GM10847 (cell line): ENCODE measurements around the gene ANKK1.

Source experiments
- POLR2A ChIP-seq: IDR thresholded peaks from 2 replicates; pipeline ENCODE4 v1.6.1; 2011; ENCODE audit not compliant: insufficient read length; ENCODE audit errors: extremely low read depth

ANKK1 gene

DNA sequence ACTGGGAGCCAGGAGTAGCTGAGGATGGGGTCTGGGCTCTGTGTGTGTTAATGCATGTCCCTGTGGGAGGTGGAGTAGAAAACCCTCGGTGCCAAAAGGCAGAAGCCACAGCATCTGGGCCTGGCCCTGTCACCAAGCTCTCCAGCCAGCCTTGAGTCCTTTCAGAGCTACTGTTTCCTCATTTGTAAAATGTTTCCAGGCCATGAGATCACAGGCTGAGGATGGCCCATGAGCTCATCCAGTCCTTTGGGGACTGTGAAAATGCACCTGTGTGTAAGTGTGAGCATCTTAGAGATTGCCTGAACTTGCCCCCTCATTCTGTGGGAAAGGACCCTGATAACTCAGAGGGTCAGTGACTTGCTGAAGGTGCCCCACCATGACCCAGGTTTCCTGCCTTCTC is 9.1 kb downstream of the ANKK1 start:
- TF ChIP-seq POLR2A = no peak

DNA sequence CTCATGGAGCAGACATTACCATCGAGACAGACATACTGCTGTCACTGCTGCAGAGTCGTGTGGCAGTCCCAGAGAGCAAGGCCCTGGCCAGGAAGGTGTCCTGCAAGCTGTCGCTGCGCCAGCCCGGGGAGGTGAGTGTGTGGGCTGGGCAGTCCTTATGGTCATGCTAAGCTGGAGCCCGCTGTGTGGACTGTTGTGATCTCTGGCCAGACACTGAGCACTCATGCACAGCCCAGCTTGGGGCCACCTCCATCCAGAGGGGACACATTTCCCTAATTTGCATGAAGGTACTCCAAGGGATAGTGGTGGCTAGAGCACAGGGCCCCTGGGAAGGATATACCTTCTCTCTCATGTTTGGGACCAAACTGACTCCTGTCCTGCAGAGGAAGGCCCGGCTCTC is 9.6 kb downstream of the ANKK1 start:
- TF ChIP-seq POLR2A = no peak

DNA sequence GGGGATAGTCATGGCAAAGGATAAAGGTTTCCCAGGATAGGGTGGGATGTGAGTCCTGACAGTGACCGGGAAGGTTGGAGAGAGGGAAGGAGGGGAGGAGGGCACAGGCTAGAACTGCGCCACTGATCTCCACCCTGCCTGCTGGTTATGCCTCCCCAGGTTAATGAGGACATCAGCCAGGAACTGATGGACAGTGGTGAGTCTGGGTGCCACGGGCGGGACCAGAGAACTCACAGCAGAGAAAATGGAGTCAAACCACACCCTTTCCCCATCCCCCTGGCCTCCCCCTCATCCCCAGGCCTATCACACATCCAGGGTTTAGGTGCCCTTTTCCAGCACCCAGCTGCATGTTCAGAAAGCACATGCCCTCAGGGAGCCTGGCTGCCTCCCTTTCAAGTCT is 10.2 kb downstream of the ANKK1 start:
- no peak for TF ChIP-seq POLR2A

DNA sequence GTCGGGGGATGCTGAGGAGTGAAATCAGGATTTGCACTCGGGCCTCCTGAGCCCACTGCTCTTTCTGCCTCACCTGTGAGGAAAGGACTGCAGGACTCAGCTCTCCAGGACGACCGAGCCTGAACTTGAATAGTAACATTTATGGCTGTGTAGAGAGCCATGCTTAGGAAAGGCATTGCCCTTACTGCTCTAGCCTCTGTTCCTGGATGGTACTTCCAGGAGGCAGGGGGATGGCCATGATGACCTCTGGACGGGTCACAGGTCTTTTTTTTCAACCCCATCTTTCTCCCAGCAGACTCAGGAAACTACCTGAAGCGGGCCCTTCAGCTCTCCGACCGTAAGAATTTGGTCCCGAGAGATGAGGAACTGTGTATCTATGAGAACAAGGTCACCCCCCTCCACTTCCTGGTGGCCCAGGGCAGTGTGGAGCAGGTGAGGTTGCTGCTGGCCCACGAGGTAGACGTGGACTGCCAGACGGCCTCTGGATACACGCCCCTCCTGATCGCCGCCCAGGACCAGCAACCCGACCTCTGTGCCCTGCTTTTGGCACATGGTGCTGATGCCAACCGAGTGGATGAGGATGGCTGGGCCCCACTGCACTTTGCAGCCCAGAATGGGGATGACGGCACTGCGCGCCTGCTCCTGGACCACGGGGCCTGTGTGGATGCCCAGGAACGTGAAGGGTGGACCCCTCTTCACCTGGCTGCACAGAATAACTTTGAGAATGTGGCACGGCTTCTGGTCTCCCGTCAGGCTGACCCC is 11.3 kb downstream of the ANKK1 start:
- TF ChIP-seq POLR2A = no peak

DNA sequence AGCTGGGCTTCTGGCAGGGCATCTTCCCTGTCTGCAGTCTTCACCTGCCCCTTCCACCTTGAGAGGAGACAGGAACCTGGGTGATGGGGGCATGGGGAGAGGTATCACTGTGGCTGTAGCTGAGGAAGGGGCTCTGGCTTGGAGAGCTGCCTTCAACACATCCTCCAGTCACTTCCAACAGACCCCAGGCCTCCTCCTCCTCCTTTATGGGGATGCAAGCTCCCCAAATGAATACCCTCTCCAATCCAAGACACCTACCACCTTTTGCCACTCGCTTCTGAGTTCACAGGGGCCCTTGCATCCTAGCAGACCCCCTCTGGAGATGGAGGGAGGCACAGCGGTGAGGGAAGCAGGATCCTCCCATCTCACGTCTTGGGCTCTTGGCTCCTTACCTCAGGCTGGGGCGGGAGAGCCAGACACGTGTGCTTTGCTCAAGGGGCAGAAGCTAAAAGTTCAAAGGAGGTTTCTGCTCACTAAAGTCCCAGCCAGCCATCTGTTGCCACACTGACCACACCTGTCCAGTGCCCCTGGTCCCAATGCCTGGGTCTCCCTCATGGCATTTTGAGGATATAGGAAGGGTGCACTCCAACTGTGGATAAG is 13.2 kb downstream of the ANKK1 start:
- TF ChIP-seq POLR2A = no peak

DNA sequence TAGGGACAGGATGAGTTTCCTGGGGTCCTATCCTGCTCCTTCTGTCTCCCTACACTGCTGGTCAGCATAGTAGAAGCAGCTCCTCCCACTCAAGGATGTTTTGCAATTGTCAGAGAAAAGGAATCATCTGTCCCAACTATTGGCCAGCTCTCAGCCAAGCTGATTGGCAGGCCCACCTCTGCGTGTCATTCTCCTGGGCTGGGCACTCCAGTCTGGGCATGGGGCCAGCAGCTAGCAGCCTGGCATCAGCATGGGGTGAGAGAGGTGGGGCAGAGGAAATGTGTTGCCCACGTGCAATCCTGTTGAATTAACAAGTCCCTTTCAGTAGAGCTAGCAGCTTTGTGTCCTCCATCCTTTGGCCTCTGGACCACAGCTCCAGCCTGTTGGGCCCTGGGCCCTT is 14.1 kb downstream of the ANKK1 start:
- TF ChIP-seq POLR2A = no peak

DNA sequence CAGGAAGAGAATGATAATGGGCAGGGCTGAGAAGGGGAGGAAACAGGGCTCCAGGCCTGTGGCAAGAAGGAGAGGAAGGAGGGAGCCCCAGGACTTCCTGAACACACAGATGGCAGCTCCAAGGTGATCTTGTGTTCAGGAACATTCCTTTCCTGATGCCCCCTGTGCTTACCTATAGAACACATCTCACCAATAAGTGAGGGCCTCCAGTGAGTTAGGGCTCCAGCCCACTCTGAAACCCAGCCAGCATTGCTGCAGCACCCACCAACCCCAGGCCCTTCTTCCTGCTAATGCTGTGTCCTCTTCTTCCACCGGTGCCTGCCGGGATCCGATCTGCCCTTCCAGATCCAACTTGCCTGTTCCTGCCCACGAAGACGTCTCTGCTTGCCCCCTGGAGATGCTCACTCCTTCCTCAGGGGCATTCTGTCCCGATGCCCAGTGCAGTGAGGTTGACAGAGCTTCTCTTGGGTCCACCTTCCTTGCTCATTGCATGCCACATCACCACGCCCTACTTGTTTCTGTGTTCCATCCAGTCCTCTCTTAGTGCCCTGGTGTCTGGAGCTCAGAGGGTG is 17.4 kb downstream of the ANKK1 start:
- TF ChIP-seq POLR2A = no peak

DNA sequence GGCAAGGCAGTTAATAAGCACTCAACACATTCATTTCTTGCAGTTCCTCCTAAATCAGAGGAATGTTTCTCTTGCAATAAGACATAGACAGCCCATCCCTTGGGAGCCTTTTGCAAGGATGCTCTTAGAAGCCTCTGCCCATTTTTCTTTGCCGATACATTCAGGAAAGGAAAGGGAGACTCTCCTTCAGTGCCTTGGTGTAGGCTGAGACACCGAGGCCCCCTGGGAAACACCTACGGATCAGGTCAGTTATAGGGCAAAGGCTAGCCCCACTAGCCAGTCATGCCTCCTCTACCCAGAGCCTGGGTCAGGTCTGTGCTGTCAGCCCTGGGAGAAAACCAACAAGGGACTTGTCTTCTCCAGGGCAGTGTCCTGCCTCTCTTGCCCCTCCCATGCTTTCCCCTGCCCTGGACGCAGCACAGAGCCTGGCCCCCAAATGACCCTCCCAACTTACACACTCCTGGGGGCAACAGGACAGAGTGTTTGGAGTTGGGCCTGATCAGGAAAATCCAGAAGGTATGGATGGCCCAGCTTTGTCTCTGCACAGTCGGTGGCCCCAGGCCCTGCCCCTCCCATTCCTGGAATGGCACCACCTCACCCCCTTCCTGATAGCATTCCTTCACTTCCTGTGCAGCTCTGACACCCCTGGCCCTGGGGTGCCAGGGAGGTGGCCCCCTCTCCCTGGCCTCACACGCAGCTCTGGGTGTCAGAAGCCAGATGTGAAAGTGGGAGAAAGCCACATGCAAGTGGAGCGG is 18.3 kb downstream of the ANKK1 start:
- TF ChIP-seq POLR2A = no peak

DNA sequence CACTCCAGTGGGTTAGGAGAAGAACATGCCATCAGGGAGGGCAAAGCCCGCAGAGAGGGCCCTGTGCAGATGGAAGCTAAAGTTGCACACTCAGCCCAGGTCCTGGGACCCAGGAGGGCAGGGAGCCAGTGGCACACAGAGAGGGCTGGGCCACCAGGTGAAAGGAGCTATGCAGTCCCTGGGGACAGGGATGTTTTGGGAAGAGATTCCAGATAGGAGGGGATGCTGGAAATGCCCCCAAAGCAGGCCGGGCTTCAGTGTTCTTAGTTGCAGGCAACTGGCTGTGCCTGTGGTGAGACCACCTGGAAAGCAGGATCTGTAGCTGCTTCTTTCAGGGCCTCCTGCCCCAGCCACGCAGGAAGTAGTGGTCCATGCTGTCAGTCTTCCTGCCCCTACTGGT is 19.6 kb downstream of the ANKK1 start:
- TF ChIP-seq POLR2A = no peak

DNA sequence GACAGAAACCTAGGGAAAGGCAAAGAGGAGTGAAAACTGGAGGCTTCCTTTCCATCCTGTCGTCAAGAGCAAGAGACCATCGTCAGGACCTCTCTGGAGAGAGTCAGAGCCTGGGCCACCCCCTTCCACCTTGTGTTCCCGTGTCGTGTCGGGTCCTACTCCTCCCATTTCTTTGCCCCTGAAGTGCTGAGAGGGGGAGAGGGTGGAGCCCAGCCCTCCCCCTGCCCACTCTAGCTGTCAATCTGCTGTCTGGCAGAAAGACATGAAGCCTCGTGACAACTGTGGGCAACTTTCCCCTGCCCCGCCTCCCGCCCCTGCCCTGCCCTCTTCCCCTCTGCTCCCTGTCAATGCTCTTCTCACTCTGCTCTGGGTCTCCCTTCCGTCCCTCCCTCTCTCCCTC is 20.6 kb downstream of the ANKK1 start:
- no peak for TF ChIP-seq POLR2A

DNA sequence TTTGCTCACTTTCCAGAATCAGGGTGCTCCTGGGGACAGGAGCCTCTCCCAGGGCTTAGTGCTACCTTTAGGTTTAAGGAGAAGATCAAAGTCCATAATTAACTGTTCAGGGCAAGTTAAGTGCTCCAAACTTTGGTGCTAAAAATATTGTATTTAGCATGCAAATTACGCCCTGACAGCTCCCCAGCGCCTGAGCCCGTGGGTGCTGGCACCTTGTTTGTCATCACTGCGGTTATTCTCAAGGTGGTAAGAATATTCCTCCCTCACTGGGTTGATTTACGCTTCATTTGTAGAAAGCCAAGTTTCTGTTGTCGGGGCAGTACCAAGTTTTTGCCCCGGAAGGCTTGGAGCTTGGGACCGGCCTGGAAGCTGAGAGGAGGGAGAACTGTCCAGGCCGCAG is 21.3 kb downstream of the ANKK1 start:
- no peak for TF ChIP-seq POLR2A

DNA sequence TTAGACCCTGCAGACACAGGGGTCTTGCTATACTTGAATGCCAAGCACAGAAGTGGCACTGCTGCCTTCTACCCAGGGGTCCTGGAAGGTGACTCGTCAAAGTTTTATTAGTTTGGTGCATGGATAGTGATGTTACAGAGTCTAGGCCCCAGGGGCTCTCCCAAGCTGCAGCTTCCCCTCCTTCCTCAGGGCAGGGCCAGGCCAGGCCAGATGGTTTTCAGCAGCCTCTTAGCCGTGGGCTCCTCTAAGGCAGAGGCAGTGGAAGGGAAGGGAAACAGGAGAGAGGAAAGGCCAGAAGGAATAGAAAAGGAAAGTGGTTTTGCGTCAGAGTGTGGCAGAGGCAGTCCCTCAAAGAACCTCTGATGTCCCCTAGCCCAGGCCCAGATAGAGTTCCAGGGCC is 21.9 kb downstream of the ANKK1 start:
- no peak for TF ChIP-seq POLR2A

DNA sequence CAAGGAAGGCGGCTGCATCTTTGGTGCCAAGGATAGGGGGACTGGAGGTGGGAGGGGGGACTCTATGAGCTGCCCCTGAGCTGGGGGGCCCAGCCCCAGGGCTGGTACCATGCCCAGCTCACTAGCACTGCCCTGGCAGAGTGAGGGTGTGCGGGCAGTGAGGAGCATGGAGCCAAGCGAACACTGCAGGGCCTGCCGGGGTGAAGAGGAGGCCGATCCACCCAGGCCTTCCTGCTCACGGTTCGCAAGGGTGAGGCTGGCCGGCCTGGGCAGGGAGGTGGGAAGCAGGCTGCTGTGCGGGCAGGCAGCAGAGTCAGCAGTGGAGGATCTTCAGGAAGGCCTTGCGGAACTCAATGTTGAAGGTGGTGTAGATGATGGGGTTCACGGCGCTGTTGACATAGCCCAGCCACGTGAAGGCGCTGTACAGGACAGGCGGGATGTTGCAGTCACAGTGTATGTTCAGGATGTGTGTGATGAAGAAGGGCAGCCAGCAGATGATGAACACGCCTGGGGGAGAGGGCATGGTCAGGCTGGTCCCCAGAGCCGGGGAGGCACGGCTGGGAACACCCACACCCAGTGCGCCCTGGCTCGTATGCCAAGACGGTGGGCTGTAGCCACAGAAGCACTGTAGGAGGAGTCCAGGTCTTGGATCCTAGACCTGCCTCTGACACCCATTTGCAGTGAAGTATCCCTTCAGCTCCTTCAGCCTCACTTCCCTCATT is 23.0 kb downstream of the ANKK1 start:
- TF ChIP-seq POLR2A = no peak

DNA sequence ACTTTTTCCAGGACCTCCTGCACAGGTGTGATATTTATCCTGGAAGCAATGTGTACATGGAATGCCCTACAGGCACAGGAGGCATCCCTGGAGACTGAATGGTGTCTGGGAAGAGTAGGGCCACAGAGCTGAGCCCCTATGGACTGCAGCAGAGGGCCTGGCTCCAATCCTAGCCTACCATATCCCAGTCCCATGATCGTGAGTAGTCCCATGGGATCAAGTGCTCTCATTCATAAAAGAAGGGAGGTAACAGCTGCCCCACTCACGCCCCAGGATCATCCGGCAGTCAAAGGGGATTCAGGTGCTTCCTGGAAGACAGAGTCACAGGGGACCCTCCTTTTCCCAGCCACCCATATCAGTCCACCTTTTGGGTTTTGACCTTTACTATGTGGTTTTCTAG is 24.0 kb downstream of the ANKK1 start:
- no peak for TF ChIP-seq POLR2A

DNA sequence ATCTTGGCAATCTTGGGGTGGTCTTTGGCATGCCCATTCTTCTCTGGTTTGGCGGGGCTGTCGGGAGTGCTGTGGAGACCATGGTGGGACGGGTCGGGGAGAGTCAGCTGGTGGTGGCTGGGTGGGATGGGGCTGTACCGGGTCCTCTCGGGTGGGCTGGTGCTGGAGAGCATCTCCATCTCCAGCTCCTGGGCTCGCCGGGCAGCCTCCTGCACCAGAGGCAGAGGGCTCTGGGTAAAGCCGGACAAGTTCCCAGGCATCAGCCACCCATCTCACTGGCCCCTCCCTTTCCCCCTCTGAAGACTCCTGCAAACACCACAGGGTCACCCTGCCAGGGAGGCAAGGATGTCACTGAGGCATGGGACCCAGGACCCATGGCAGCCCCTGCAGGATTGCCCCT is 25.1 kb downstream of the ANKK1 start:
- no peak for TF ChIP-seq POLR2A
